H1 (cell line): Measurements from ENCODE around the gene PITX1. TPM values are rescaled to one million over a fixed set of nuclear protein-coding genes. Genes with fewer than 3 reads are reported as not detected.

Experiments used
- CTCF ChIA-PET: fragments of 300-600 bp; sonication (Branson Sonifier 250); formaldehyde crosslinking; loops from one replicate; lab custom pipeline; 2021; ENCODE audit not compliant: partially characterized antibody; lab: Charles Lee
- POLR2A ChIA-PET: fragments of 300-600 bp; sonication (Branson Sonifier 250); formaldehyde crosslinking; loops from one replicate; lab custom pipeline; 2021; ENCODE audit warnings: inconsistent platforms; ENCODE audit not compliant: partially characterized antibody; lab: Charles Lee
- DNase-seq, 2 experiments: peaks; one replicate each; pipeline versions ENCODE4 v3.0.0 to v3.0.0-alpha.2; 2010 to 2022; ENCODE audit warnings: low spot score in 2 of 2, low read depth in 1 of 2, mixed read lengths in 1 of 2
- FAIRE-seq: peaks from 2 replicates; lab custom pipeline; 2011; peaks lifted over from hg19 to GRCh38; lab: Jason Lieb, UNC
- H2AFZ ChIP-seq: 2 replicates; pipeline ENCODE4 v1.8.1; 2012; ENCODE audit warnings: low read length, inconsistent platforms
- H2AK5ac ChIP-seq: 2 replicates; pipeline ENCODE4 v1.6.1; 2013; ENCODE audit warnings: low read depth, low read length
- H2BK120ac ChIP-seq: replicated peaks from 2 replicates; pipeline ENCODE3; 2013; ENCODE audit warnings: low read depth, low read length, inconsistent platforms
- H2BK12ac ChIP-seq: 2 replicates; pipeline ENCODE4 v1.6.1; 2013; ENCODE audit warnings: low read depth, low read length
- H2BK15ac ChIP-seq: 2 replicates; pipeline ENCODE4 v1.6.1; 2013; ENCODE audit warnings: low read length
- H2BK20ac ChIP-seq: 2 replicates; pipeline ENCODE4 v1.6.1; 2013; ENCODE audit warnings: low read length
- H2BK5ac ChIP-seq: 2 replicates; pipeline ENCODE4 v1.6.1; 2013; ENCODE audit warnings: low read depth, low read length
- H3K14ac ChIP-seq: 2 replicates; pipeline ENCODE4 v1.6.1; 2013; ENCODE audit warnings: inconsistent platforms; ENCODE audit not compliant: insufficient read length
- H3K18ac ChIP-seq: 2 replicates; pipeline ENCODE4 v1.6.1; 2013; ENCODE audit warnings: low read length; ENCODE audit errors: extremely low read depth
- H3K23ac ChIP-seq: 2 replicates; pipeline ENCODE4 v1.6.1; 2013; ENCODE audit warnings: inconsistent platforms; ENCODE audit not compliant: insufficient read length
- H3K23me2 ChIP-seq: 2 replicates; pipeline ENCODE4 v1.6.1; 2013; ENCODE audit warnings: low read depth, low read length
- H3K27ac ChIP-seq: 2 replicates; pipeline ENCODE4 v1.6.1; 2011; ENCODE audit warnings: low read depth, low read length, inconsistent platforms
- H3K27me3 ChIP-seq, 4 experiments: replicated peaks in 1 of 4; 1 replicate in 1 of 4; 2 replicates in 3 of 4; pipeline versions ENCODE4 v1.6.1 to v1.8.1; 2011 to 2013; ENCODE audit warnings: low read length in 3 of 4, mild to moderate bottlenecking in 3 of 4, inconsistent platforms in 2 of 4, mixed read lengths in 2 of 4, moderate library complexity in 1 of 4; ENCODE audit not compliant: control insufficient read depth in 3 of 4, insufficient read depth in 3 of 4; ENCODE audit errors: extremely low read depth in 1 of 4
- H3K36me3 ChIP-seq, 4 experiments: 2 replicates each; pipeline versions ENCODE4 v1.6.1 to v1.8.1; 2011 to 2013; ENCODE audit warnings: mild to moderate bottlenecking in 4 of 4, low read length in 3 of 4, moderate library complexity in 2 of 4, control low read depth in 1 of 4, inconsistent platforms in 1 of 4; ENCODE audit not compliant: insufficient read depth in 4 of 4, control insufficient read depth in 2 of 4
- H3K4ac ChIP-seq: replicated peaks from 2 replicates; pipeline ENCODE3; 2013; ENCODE audit warnings: low read length, low read depth, mixed read lengths, inconsistent platforms; ENCODE audit not compliant: insufficient read length
- H3K4me1 ChIP-seq, 4 experiments: replicated peaks in 1 of 4; 1 replicate in 1 of 4; 2 replicates in 3 of 4; pipeline versions ENCODE4 v1.6.1 to v1.8.1; 2011 to 2013; ENCODE audit warnings: low read length in 3 of 4, inconsistent platforms in 2 of 4, mixed read lengths in 1 of 4; ENCODE audit not compliant: insufficient read depth in 4 of 4, control insufficient read depth in 3 of 4
- H3K4me2 ChIP-seq, 2 experiments: 2 replicates each; pipeline versions ENCODE4 v1.6.1 to v1.8.1; 2011 to 2013; ENCODE audit warnings: low read depth in 2 of 2, low read length in 2 of 2, control low read depth in 1 of 2, inconsistent platforms in 1 of 2, mild to moderate bottlenecking in 1 of 2; ENCODE audit not compliant: insufficient read depth in 1 of 2
- H3K4me3 ChIP-seq, 4 experiments: fragments of 200-600, 300-600 bp in 1 of 4; sonication (generic), shearing (Covaris generic), sonication (Bioruptor Twin) in 1 of 4; 2 replicates each; pipeline versions ENCODE4 v1.5.1 to v1.8.1; 2011 to 2016; ENCODE audit warnings: low read length in 4 of 4, low read depth in 3 of 4, control low read depth in 2 of 4, inconsistent platforms in 2 of 4, mild to moderate bottlenecking in 2 of 4, mixed read lengths in 1 of 4, moderate library complexity in 1 of 4; ENCODE audit not compliant: insufficient read depth in 2 of 4; ENCODE audit errors: extremely low read depth in 1 of 4
- H3K56ac ChIP-seq: replicated peaks from 2 replicates; pipeline ENCODE3; 2013; ENCODE audit warnings: low read depth, mild to moderate bottlenecking, mixed read lengths, low read length, inconsistent platforms; ENCODE audit not compliant: insufficient read length
- H3K79me1 ChIP-seq: 2 replicates; pipeline ENCODE4 v1.6.1; 2013; ENCODE audit warnings: low read depth, low read length, control low read depth
- H3K79me2 ChIP-seq, 2 experiments: 2 replicates each; pipeline versions ENCODE4 v1.6.1 to v1.8.1; 2012 to 2013; ENCODE audit warnings: low read length in 2 of 2, mild to moderate bottlenecking in 2 of 2, inconsistent platforms in 1 of 2; ENCODE audit not compliant: insufficient read depth in 2 of 2, control insufficient read depth in 1 of 2
- H3K9ac ChIP-seq, 4 experiments: replicated peaks in 1 of 4; 1 replicate in 1 of 4; 2 replicates in 3 of 4; pipeline versions ENCODE4 v1.6.1 to v1.8.1; 2011 to 2013; ENCODE audit warnings: low read depth in 3 of 4, low read length in 3 of 4, control low read depth in 2 of 4, mild to moderate bottlenecking in 2 of 4, moderate library complexity in 2 of 4, inconsistent platforms in 1 of 4; ENCODE audit errors: extremely low read depth in 1 of 4
- H3K9me3 ChIP-seq, 2 experiments: 2 replicates each; pipeline versions ENCODE4 v1.6.1 to v1.8.1; 2012 to 2013; ENCODE audit warnings: mild to moderate bottlenecking in 2 of 2, moderate library complexity in 2 of 2, control low read depth in 1 of 2, inconsistent platforms in 1 of 2, low read depth in 1 of 2, low read length in 1 of 2, mixed read lengths in 1 of 2; ENCODE audit not compliant: insufficient read depth in 2 of 2
- H4K20me1 ChIP-seq, 2 experiments: replicated peaks in 1 of 2; 2 replicates each; pipeline versions ENCODE3 to v1.8.1; 2011 to 2013; ENCODE audit warnings: inconsistent platforms in 2 of 2, low read length in 2 of 2, mild to moderate bottlenecking in 1 of 2; ENCODE audit not compliant: insufficient read depth in 2 of 2, control insufficient read depth in 1 of 2
- H4K5ac ChIP-seq: 2 replicates; pipeline ENCODE4 v1.6.1; 2013; ENCODE audit warnings: low read length, low read depth, mixed read lengths, inconsistent platforms; ENCODE audit not compliant: insufficient read length
- H4K8ac ChIP-seq: 2 replicates; pipeline ENCODE4 v1.8.0; 2013; ENCODE audit warnings: mild to moderate bottlenecking, moderate library complexity, low read length, inconsistent platforms; ENCODE audit not compliant: insufficient read depth; ENCODE audit errors: extremely low read depth
- H4K91ac ChIP-seq: replicated peaks from 2 replicates; pipeline ENCODE3; 2013; ENCODE audit warnings: low read length, mixed read lengths, inconsistent platforms; ENCODE audit not compliant: insufficient read length
- BRCA1 ChIP-seq: IDR thresholded peaks from 2 replicates; pipeline ENCODE4 v1.6.1; 2012; ENCODE audit warnings: low read depth, low read length, improper control_type of control experiment
- CBX5 ChIP-seq: fragments of 300-800, 300-1000 bp; sonication (generic); IDR thresholded peaks from 2 replicates; pipeline ENCODE4 v1.7.1; 2016; ENCODE audit warnings: antibody characterized with exemption, low read length, low read depth
- CREB1 ChIP-seq: IDR thresholded peaks from 2 replicates; pipeline ENCODE4 v1.6.1; 2012; ENCODE audit warnings: inconsistent platforms
- CTBP2 ChIP-seq: IDR thresholded peaks from 2 replicates; pipeline ENCODE4 v1.7.0; 2011; ENCODE audit warnings: borderline replicate concordance, mild to moderate bottlenecking, moderate library complexity, mixed read lengths, low read length; ENCODE audit not compliant: insufficient read depth, insufficient read length
- GTF2F1 ChIP-seq: IDR thresholded peaks from 2 replicates; pipeline ENCODE4 v1.6.1; 2012; ENCODE audit warnings: low read depth, low read length, improper control_type of control experiment, borderline replicate concordance
- RAD21 ChIP-seq, 2 experiments: IDR thresholded peaks in 1 of 2; conservative IDR thresholded peaks in 1 of 2; 2 replicates each; pipeline ENCODE4 v1.6.1; 2011; ENCODE audit warnings: low read depth in 2 of 2, low read length in 2 of 2, improper control_type of control experiment in 1 of 2, inconsistent platforms in 1 of 2, mild to moderate bottlenecking in 1 of 2, moderate library complexity in 1 of 2
- RXRA ChIP-seq: IDR thresholded peaks from 2 replicates; pipeline ENCODE4 v1.6.1; 2011; ENCODE audit warnings: low read depth, mild to moderate bottlenecking, low read length, moderate library complexity; ENCODE audit not compliant: insufficient read depth
- SIN3A ChIP-seq, 2 experiments: IDR thresholded peaks in 1 of 2; conservative IDR thresholded peaks in 1 of 2; 2 replicates each; pipeline ENCODE4 v1.6.1; 2011 to 2012; ENCODE audit warnings: low read length in 2 of 2, improper control_type of control experiment in 1 of 2, low read depth in 1 of 2, mild to moderate bottlenecking in 1 of 2
- SP1 ChIP-seq: IDR thresholded peaks from 2 replicates; pipeline ENCODE4 v1.6.1; 2011; ENCODE audit warnings: low read depth, low read length
- TAF1 ChIP-seq: IDR thresholded peaks from 2 replicates; pipeline ENCODE4 v1.6.1; 2011; ENCODE audit warnings: mild to moderate bottlenecking, low read depth, low read length
- WGBS, 2 experiments: shearing (Covaris generic) in 1 of 2; methylation state at CpG; one replicate each; pipeline versions ENCODE4 v1.1.6 to v1.1.7; 2013 to 2015; ENCODE audit warnings: low lambda C conversion rate in 2 of 2, mixed read lengths in 2 of 2, inconsistent platforms in 1 of 2, low coverage in 1 of 2, missing lambda C conversion rate in 1 of 2; ENCODE audit not compliant: insufficient replicate concordance in 2 of 2, insufficient coverage in 1 of 2, insufficient read length in 1 of 2; ENCODE audit errors: extremely low coverage in 1 of 2, missing lambda C conversion rate in 1 of 2; 5-methylcytosine and 5-hydroxymethylcytosine counted together
- polyA plus RNA-seq, 7 experiments: library from polyadenylated mRNA; depleted of rRNA in 3 of 7; stranded (reverse) in 5 of 7; unstranded in 2 of 7; fragments of >200 nt in 5 of 7; fragments of 200-250 nt in 2 of 7; gene quantifications; 1 replicate in 5 of 7; 2 replicates in 1 of 7; 4 replicates in 1 of 7; pipeline versions ENCODE4 v1.2.1 to v1.2.3, GENCODE V29; 2011 to 2013; ENCODE audit warnings: missing spikeins in 2 of 7, mixed read lengths in 2 of 7
- total RNA-seq: library from RNA; stranded (reverse); fragmentation: NEBNext Ultra II Directional; extraction: Animal tissue kit (Norgen Biotek cat#: 25700); gene quantifications from 2 replicates; pipeline ENCODE4 v1.2.1, GENCODE V29; 2021

The PITX1 gene
- total and polyA plus RNA-seq, 2 of the 8 experiments (the other 6 are each of a cell fraction or from before 2014, with no cell fraction given), result 0.03 TPM; not detected in 1

DNA sequence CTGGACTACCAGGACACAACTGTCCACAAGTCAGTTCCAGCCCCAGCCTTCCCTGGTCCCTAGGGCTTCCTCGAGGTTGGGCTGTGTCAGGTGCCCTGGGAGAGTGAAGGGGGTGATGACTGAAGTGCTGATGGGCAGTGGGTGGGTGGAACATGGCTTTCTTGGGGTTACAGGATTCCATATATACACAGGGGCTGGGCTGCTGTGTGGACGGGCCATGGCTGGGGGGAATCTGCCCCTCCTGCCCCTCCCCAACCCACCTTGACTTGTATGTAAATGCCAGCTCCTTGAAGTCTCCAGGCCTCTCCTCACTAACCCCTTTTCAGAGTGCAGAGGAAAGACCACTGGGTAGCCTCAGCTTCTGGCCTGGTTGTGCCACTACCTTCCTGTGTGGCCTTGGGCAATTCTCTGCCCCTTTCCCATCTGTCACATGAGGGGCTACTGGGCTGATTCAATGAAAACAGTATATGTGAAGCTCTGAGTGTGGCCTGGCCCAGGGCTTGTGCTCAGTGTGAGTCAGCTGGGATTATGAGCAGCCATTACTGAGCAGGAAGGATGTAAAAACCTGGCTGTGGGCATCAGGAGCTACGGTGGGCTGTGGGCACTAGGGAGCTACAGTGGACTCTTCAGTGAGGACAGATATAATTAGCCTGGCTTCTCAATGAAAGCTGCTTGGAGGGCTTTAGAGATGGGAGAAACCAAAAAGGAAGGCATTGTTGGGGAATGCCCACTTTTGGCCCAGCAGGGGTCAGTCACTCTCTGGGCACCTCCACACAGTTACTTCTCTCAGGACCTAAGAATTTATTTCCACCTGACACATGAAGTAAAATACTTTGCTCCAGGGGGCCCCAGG is 23.3 kb downstream of the PITX1 start:
- no peaks in the 10 kb centered on the region for H3K23me2 ChIP-seq
- H2BK12ac ChIP-seq, result no peak overlapping the region
- H3K14ac ChIP-seq, result no peak overlapping the region
- H3K36me3 ChIP-seq, result no peaks in the 10 kb centered on the region
- no peak overlapping the region for H4K91ac ChIP-seq
- H3K23ac ChIP-seq, result no peak overlapping the region
- H3K27me3 ChIP-seq, result no peaks in the 10 kb centered on the region; a peak in 1 of 7 replicates
- H3K4ac ChIP-seq, result no peak overlapping the region
- H3K56ac ChIP-seq, result no peak overlapping the region
- H3K4me2 ChIP-seq, result no peak overlapping the region
- H2BK5ac ChIP-seq, result no peak overlapping the region
- POLR2A ChIA-PET, result interaction anchor here (1.2 to 1.4 kb wide), 2 partner anchors 11 to 14 kb away, joined by 4 read pairs; no protein-coding TSS in a partner anchor
- H3K9me3 ChIP-seq, result no peaks in the 10 kb centered on the region
- no peak overlapping the region for H3K18ac ChIP-seq
- CTCF ChIA-PET, result interaction anchor here (0.7 to 2.1 kb wide), 7 partner anchors 9 to 179 kb away, joined by 3 to 12 read pairs (median 5); no protein-coding TSS in a partner anchor
- no peak for DNase-seq
- FAIRE-seq, result no peak
- H3K4me1 ChIP-seq, result peaks cover 0 to 2% (median under 1%) of the 10 kb centered on the region in 4 experiments; a peak in 1 of 7 replicates
- no peak overlapping the region for H3K9ac ChIP-seq
- no peak overlapping the region for H4K5ac ChIP-seq
- H3K27ac ChIP-seq, result no peak overlapping the region
- no peak overlapping the region for H2AFZ ChIP-seq
- H3K4me3 ChIP-seq, result no peak overlapping the region
- 80% methylated on average over 2 of the region's 3 CpGs; no CpG with 5 or more reads in 1 of the 2 experiments for WGBS, 2 experiments
- H3K79me1 ChIP-seq, result no peaks in the 10 kb centered on the region
- no peak overlapping the region for H2BK20ac ChIP-seq
- no peak overlapping the region for H4K8ac ChIP-seq
- H2BK120ac ChIP-seq, result no peak overlapping the region
- no peak overlapping the region for H2AK5ac ChIP-seq
- no peak overlapping the region for H2BK15ac ChIP-seq
- H3K79me2 ChIP-seq, result no peaks in the 10 kb centered on the region
- no peaks in the 10 kb centered on the region for H4K20me1 ChIP-seq
- no peak for TF ChIP-seq GTF2F1
- no peak for TF ChIP-seq CREB1
- no peak for TF ChIP-seq CBX5
- no peak for TF ChIP-seq RAD21 (IDR thresholded peaks at IDR 0.05 in 1 of 2, conservative IDR thresholded peaks at IDR 0.05 in 1 of 2; ENCODE audit: low read depth in 2 of 2, low read length in 2 of 2)
- TF ChIP-seq TAF1, result no peak
- no peak for TF ChIP-seq RXRA
- no peak for TF ChIP-seq SP1
- TF ChIP-seq CTBP2, result no peak
- TF ChIP-seq BRCA1, result no peak
- no peak for TF ChIP-seq SIN3A (conservative IDR thresholded peaks at IDR 0.05 in 1 of 2, IDR thresholded peaks at IDR 0.05 in 1 of 2; ENCODE audit: low read depth in 1 of 2, low read length in 2 of 2)
